ENCODE data around the gene MICALL2. TPM values are rescaled to one million over a fixed set of nuclear protein-coding genes. Genes with fewer than 3 reads are reported as not detected.

MICALL2 gene
- total RNA-seq, 1 donor from 2014 or later: 13.9 TPM

DNA sequence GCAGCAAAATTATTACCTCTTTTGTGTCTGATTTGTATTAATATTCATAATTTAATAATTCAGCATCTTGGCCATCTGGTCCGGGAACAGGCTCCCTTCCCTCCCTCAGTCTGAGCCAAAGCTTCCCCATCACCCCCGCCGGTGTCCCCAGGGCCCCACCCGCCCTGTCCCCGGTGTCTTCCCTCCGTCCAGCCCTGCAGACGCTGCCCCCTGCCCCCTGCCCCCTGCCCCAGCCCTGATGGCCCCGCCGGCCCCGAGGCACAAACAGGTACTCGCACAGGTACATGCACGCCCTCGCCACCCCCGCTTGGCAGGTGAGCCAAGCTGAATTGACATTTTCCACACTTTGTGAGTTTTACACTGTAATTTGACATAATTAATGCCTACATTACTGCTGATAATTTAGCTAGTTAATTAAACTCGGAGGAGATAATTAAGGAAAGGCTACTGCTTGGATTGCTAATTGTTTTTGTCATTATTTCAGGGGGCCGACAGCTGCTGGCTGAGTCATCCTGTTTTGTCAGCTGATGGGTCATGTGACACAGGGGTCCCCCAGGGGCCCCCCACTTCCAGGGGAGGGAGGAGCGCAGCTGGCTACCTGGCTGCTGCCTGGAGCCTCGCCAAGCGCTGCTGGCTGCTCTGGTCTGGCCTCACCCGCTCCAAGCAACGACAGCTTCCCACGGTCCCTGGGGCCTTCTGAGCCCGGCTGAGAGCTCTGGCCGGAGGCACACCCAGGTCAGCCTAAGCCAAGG lies 36.6 kb downstream of the MICALL2 start:
- Mint-ChIP-seq H3K4me1 (ENCODE audit: low read depth) (peaks cover 3% of the 10 kb centered on the region), H3K27me3 (peaks cover 15% of the 10 kb centered on the region), H3K4me3 (ENCODE audit: low read depth) (no peak overlapping the region), H3K36me3 (ENCODE audit: insufficient read depth) (no peaks in the 10 kb centered on the region), H3K27ac (no peak overlapping the region), H3K9me3 (ENCODE audit: low read depth) (no peaks in the 10 kb centered on the region)
- TF ChIP-seq, protein P1, sequence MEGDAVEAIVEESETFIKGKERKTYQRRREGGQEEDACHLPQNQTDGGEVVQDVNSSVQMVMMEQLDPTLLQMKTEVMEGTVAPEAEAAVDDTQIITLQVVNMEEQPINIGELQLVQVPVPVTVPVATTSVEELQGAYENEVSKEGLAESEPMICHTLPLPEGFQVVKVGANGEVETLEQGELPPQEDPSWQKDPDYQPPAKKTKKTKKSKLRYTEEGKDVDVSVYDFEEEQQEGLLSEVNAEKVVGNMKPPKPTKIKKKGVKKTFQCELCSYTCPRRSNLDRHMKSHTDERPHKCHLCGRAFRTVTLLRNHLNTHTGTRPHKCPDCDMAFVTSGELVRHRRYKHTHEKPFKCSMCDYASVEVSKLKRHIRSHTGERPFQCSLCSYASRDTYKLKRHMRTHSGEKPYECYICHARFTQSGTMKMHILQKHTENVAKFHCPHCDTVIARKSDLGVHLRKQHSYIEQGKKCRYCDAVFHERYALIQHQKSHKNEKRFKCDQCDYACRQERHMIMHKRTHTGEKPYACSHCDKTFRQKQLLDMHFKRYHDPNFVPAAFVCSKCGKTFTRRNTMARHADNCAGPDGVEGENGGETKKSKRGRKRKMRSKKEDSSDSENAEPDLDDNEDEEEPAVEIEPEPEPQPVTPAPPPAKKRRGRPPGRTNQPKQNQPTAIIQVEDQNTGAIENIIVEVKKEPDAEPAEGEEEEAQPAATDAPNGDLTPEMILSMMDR (IDR thresholded peaks at IDR 0.05; ENCODE audit: unreplicated experiment): no peak
- no peak for DNase-seq (ENCODE audit: low spot score, unreplicated experiment)

DNA sequence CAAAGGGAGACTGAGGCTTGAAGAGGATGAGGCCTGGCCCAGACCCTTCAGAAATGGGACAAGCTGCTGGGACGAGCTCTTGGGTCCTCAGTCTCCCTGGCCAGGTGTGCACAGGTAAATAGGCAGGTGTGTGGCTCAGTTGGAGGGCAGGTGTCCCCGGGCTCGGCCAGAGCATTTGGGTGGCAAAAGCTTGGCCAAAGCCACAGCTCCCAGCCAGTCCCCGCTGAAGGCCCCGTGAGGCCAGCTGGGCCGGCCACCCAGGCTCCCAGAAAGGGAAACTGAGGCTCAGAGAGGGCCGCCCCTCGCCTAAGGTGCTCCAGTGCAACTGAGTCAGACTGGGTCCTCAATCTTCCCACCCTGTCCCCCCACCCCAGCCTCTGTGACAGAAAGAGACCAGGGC lies 37.3 kb downstream of the MICALL2 start:
- TF ChIP-seq, protein P1 (IDR thresholded peaks at IDR 0.05; ENCODE audit: unreplicated experiment): no peak
- Mint-ChIP-seq H3K36me3 (ENCODE audit: insufficient read depth) (no peaks in the 10 kb centered on the region), H3K27me3 (peaks cover 22% of the 10 kb centered on the region), H3K9me3 (ENCODE audit: low read depth) (no peaks in the 10 kb centered on the region), H3K4me1 (ENCODE audit: low read depth) (peaks cover 3% of the 10 kb centered on the region), H3K27ac (no peak overlapping the region), H3K4me3 (ENCODE audit: low read depth) (no peak overlapping the region)
- no peak for DNase-seq (ENCODE audit: low spot score, unreplicated experiment)

DNA sequence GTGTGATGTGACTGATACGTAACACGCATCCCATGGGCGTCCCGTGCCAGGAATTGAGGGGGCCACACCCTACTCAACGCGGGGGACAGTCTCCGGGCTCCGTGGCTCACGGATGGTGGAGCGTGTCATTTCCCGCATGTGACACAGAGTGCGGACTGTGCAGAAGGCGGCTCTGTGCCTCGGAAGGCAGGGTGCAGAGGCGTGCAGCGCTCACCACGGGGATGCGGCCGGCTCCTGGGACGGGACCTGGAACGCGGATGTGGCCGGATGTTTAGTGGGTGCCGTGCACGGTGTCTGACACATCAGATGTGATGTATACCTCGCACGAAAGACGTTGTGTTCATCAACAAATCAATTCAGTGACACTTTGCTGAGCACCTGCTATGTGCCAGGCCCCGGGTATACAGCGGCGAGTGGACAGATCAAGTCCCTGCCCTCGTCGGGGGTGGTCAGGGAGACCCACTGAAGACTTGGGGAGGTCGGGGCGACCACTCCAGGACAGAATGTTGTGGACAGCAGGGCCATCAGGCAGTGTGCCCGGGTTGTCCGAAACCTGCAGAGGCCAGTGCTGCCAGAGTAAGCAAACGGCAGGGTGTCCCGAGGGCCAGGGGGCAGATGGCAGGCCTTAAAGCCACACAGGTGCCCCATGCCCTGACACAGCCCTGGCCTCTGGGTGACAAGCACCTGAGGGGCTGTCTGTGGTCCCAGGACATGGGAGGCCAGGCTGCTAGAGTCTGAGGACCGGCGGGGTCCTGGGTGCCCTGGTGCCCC lies 38.1 kb downstream of the MICALL2 start:
- no peak for DNase-seq (ENCODE audit: low spot score, unreplicated experiment)
- no peak overlapping the region for H3K4me3 Mint-ChIP-seq (ENCODE audit: low read depth)
- H3K4me1 Mint-ChIP-seq (ENCODE audit: low read depth): peaks cover 3% of the 10 kb centered on the region
- H3K27me3 Mint-ChIP-seq: peaks cover 27% of the 10 kb centered on the region
- no peaks in the 10 kb centered on the region for H3K36me3 Mint-ChIP-seq (ENCODE audit: insufficient read depth)
- TF ChIP-seq, protein P1 (IDR thresholded peaks at IDR 0.05; ENCODE audit: unreplicated experiment): no peak
- no peaks in the 10 kb centered on the region for H3K9me3 Mint-ChIP-seq (ENCODE audit: low read depth)
- no peak overlapping the region for H3K27ac Mint-ChIP-seq

DNA sequence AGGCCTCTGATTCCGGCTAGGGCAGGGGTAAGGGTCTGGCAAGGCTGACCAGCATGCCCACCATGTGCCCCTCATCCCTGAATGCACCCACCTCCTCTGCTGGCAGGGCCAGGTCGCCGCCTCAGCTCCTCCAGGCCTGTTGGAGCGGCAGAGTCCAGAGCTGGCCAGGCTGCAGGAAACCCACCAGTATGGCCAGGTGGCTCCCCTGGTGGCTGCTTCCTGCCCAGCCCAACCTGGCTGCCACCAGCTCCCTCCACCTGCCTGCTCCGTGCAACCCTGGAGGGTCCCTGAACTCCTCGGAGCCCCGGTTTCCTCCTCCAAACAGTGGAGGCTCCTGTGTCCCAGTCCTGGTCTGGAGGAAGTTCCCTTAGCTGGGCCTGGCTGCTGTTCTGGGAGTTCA lies 39.6 kb downstream of the MICALL2 start:
- H3K4me1 Mint-ChIP-seq (ENCODE audit: low read depth): peaks cover 3% of the 10 kb centered on the region
- no peak overlapping the region for H3K4me3 Mint-ChIP-seq (ENCODE audit: low read depth)
- no peaks in the 10 kb centered on the region for H3K9me3 Mint-ChIP-seq (ENCODE audit: low read depth)
- peaks cover 31% of the 10 kb centered on the region for H3K27me3 Mint-ChIP-seq
- TF ChIP-seq, protein P1 (IDR thresholded peaks at IDR 0.05; ENCODE audit: unreplicated experiment): peak; percentile 36
- H3K36me3 Mint-ChIP-seq (ENCODE audit: insufficient read depth): no peaks in the 10 kb centered on the region
- DNase-seq (ENCODE audit: low spot score, unreplicated experiment): no peak
- no peak overlapping the region for H3K27ac Mint-ChIP-seq

DNA sequence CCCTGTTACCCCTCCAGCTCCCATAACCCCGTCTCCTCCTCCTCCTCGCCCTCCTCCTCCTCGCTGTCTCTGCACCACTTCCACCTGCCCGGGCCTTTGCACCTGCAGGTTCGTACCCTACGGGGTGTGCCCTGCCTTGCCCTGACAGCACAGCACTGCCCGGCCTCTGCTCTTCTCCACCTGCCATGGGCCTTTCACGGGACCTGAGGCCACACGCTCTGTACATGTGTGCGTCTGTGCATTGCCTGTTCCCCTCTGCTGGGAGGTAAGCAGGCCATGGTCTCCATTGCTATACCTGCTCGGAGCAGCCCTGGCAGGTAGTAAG lies 40.0 kb downstream of the MICALL2 start:
- H3K36me3 Mint-ChIP-seq (ENCODE audit: insufficient read depth): no peaks in the 10 kb centered on the region
- no peak overlapping the region for H3K4me3 Mint-ChIP-seq (ENCODE audit: low read depth)
- H3K27me3 Mint-ChIP-seq: peaks cover 33% of the 10 kb centered on the region
- H3K27ac Mint-ChIP-seq: no peak overlapping the region
- H3K4me1 Mint-ChIP-seq (ENCODE audit: low read depth): peaks cover 3% of the 10 kb centered on the region
- TF ChIP-seq, protein P1 (IDR thresholded peaks at IDR 0.05; ENCODE audit: unreplicated experiment): no peak
- no peak for DNase-seq (ENCODE audit: low spot score, unreplicated experiment)
- H3K9me3 Mint-ChIP-seq (ENCODE audit: low read depth): no peaks in the 10 kb centered on the region
